Measurements from ENCODE around the gene MXI1.

The MXI1 gene

DNA sequence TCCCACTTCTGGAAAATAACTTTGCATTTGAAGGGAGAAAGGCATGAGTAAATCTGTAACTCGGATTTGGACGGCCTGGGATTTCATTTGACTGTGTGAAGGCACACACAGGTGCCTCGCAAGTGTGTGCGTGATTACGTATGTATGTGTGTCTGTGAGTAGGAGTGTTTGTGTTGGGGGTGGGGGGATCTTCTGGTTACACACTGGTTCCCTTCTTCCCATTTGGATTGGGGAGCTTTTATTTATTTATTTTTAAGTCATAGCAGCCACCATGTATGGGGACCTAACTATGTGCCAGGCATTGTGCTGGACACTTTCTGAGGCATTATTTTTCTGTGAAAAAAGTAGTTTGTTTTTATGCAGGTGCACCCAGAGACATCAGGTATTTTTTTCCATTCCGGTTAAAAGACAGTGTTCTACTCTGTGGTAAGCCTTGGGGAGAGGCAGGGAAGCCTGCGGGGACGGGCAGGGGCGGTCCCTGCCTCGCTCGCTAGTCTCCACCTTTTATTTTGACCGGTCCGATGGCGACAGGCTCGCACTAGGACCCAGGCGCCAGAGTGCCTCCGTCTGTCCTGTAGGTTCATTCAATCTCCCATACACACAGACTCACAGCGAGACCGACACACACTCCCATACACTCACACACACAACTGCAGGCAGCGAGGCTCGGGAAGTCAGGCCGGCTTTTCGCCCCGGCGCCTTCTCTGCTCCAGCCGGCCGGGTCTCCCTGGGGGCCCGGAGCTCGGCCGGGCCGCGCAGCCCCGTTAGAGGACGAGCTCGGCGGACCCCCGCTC lies at the start of gene MXI1:
Gene MXI1, plus strand, starts transcription at position 595 of the 794 bp plus-strand sequence. CDS start 204 bp downstream, outside the sequence.
- DNase-seq, result peak; percentile 16

DNA sequence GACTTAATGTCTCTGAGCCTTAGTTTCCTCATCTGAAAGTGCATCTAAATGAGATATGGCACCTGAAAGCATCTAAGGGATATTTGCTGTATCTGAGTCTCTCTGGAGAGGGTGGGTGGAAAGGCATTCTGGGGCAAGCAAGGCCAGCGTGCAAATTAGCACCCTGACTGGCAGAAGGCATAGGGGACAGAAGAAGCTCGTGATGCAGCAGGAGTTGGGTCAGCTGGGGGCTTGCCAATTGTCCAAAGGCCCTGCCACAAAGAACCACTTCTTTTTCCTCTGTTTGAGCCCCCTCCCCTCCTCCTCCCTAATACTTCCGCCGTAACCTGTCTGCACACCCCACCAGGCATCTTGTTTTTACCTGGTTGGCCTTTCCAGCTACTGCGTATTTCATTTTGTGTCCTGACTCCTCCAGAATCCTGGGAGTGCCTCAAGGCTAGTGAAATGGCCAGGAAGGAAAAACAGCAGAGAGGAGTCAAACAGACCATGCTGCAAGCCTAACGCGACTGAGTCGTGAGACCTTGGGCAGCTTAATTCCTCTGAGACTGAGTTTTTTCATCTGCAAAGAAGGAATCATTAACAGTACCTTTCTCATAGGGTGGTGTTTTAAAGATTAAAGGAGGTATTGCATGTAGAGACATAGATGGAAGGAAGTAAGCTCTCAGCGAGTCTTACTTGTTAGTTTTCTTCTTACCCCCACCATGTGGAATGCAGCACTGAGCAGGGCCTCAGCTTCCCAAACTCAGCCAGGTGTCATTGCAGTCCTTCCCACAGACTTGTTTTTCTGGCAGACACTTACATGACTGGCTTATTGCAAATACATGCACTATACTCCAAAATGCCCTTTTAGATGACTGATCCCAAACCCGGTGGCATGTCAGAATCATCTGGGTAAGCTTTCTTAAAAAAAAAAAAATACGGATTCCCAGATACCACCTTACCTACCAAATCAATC lies 49.1 kb upstream of the MXI1 start:
- no peak for DNase-seq

DNA sequence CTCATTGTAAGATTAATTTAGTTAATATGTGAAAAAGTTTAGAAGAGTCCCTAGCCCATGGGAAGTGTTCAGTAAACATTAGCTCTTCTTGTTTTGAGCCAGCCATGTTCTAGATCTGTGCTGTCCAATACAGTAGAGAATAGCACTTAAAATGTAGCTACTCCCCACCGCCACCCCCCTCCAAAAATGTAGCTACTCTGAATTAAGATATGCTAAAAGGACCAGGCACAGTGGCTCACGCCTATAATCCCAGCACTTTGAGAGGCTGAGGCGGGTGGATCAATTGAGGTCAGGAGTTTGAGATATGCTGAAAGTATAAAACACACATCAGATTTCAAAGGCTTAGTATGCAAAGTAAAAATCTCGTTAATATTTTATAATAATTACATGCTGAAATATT lies 47.3 kb upstream of the MXI1 start:
- DNase-seq, result no peak

DNA sequence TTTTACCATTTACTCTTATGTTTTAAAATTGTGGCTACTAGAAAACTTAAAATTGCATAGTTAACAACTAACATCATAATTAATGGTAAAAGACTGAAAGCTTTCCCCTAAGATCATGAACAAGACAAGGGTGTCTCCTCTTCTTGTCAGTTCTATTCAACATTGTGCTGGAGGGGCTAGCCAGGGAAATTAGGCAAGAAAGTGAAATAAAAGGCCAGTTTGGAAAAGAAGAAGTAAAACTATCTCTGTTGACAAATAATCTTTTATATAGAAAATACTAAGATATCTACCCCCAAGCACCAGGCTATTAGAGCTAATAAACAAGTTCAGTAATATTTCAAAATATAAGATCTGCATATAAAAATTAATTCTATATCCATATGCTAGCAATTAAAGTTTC lies 46.9 kb upstream of the MXI1 start:
- no peak for DNase-seq

DNA sequence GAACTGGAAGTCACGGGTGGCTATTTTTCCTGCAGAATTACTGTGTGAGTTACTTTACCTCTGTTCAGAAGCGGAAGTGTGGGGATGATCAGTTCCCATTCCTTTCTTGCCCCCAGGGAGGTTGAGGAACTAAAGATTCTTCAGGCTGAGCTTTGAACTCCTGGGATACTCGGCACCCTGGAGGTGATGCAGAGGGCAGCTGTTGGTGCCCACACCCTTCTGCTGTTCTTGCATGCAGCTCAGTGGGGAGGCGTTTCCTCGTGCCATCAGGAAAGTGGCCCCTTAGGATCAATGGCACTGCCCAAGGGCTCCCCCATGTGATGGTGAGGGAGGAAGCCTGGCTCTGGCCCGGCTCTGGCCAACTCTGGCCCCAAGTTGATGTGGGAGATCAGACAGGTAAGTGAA lies 44.7 kb upstream of the MXI1 start:
- DNase-seq, result no peak

DNA sequence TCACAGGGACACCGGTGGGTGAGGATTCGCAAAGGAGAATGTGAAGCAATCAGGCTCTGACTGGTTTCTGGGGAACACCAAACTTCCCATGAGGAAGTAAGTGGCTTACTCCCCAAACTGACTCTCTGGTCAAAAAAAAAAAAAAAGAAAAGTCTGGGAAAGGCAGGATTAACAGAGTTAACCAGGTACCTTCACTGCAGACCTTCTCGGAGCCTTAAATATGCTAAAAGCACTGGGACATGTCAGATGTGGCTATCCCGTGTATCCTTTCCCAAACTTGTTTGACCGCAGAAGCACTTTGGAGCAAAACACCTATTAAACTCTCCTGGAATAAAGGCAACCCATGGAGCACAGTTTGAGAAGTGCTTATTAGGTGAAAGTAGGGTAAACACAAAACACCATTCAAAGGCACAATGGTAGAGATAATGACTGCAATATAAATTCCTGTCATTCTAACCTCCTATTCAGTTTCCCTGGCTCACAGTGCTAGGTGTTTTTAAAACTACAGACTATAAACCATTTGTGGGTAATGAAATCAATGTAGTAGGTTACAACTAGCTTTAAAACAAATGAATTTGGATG lies 44.1 kb upstream of the MXI1 start:
- peak; percentile 32 for DNase-seq

DNA sequence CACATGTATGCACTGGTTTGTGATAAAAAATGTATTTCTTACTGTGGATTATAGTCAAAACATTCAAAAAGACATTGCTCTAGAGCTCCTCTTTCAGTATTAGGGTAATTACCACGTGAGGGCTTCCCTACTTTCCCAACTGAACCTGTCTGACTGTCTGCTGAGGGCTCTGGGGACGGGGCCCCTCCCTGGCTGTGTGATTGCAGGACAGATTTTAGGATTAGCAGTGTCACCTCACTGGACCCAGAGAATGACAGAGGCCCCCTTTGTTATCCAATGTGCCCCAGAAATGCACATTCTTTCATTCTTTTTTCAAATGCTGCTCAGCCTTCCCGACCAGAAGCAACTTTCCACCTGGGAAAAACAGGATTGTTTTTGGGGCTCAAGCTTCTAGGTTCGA lies 43.6 kb upstream of the MXI1 start:
- DNase-seq, result no peak

DNA sequence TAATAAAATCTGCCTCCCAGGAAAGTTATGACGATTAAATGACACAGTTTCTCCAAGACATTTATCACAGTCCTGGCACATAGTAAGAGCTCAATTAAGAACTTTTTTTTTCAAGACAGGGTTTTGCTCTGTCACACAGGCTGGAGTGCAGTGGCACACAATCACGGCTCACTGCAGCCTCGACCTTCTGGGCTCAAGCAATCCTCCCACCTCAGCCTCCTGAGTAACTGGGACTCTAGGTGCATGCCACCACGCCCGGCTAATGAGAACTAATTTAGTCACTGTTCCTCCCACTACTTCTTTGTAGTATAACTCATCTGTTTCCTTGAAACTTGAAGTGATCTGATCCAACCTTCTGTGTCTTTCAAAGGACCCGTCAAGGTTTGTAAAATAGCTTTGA lies 42.2 kb upstream of the MXI1 start:
- no peak for DNase-seq

DNA sequence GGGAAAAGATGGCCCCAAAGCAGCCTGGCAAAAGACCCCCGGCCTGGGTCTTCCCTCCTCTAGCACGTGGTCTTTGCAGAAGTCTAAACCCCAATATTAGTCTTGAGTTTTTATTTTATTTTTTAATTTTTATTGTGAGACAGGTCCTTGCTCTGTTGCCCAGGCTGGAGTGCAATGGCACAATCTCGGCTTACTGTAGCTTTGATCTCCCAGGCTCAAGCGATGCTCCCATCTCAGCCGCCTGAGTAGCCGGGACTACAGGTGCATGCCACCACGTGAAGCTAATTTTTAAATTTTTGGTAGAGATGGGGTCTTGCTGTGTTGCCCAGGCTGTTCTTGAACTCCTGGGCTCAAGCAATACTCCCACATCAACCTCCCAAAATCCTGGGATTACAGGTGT lies 40.3 kb upstream of the MXI1 start:
- DNase-seq, result no peak

DNA sequence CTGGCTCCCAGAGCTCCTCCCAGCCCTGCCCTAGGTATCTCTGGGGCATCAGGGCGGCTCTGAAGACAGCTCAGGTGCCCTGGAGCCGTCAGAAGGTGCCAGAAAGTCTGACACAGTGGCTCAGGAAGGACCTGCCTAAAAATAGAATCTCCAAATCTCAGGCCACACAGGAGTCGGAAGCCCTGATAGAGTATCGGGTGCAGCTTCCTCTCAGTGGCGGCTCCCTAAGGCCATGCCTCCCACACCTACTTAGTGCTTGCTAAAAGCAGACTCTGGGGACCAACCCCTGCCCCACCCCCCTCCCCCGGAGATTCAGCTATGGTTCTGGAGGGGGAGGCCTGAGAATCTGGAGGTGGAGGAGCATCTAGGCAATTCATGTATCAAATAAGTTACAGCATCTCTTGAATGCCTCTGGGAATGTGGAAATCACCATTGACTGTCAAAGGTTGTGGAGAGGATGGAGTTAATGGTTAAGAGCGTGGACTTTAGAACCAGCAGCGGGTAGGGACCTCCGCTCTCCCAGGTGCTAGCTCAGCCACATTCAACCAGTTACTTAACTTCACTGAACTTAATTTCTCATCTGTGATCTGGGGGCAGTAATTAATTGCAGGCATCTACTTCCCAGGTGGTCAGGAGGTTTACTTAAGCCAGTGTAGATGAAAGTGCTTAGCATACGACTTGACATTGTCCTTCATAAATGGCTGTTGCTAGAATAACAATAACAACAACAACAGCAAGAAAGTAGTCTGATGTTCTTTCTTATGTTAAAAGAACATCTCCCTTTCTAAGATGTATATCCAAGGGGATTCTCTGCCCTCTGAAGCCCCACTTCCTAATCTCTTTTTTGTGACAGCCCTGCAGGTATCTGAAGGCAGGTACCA lies 38.6 kb upstream of the MXI1 start:
- no peak for DNase-seq

DNA sequence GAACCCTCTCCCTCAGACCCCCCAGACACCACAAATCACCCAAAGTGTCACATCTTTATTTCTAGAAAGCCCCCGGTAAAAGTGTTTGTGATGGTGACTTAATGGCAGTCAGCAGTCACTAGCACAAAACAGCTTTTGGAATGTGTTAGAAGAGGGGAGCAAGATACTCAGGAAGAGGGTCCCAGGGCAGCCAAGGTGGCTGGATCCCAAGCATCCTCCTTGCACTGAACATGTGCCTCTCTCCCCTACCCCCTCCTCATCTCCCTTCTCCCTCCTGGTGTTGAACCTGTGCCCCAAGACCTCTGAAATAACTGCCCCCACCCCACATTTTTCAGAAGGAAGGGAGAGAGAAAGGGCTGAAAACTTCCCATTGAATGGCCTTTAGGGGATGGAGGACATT lies 37.8 kb upstream of the MXI1 start:
- DNase-seq, result no peak

DNA sequence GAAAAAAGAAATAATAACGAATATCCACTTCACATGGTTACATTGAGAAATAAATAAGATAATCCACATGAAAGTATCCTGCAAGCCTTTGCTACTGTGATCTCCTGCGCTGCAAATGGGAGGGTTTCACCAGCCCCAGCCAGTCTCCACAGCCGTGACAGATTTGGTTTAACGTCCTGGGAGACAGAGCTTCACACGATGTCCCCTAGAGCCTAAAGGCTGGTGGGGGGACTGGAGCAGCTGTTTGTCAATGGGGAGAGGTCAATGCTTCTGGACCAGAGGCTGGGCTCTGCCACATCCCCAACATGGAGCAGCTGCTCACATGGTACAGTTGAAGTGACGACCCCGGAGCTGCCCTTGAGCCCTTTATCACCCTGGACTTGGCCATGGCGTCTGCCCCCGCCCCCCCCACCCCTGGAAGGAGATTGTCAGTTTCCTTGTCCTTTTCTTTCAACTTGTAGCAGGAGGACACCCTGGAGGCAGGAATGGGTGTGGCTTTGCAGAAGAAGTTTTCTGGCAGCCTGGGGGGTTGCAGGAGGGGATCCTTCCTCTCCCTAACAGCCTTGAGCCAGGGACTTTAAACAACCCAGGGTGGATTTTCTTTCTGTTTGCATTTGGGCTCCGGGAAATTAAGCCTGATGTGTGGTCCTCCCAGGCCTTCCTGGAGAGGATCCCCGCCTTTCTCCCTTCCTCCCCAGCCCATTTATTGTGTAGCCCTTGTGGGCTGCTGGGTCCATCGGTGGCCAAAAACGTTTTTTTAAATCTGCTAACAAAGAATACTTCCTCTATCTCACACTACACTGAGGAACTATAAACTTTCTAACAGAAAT lies 37.0 kb upstream of the MXI1 start:
- no peak for DNase-seq

DNA sequence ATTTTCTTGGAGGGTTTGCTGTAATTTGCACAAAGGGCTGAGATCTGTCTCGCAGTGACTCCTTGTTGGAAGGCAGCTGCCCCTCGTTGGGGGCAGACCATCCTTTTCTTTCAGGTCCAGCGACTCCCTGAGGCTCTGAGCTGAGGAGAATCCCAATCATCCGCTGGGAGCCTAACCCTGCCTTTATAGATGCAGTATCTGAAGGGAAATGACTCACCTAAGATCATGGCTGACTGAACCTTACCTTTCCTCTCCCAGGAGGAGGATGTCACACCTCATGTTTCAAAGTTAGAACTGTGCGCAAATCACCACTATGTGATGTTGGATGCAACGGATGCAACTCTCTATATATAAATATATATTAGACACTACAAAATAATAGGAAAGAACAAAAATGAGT lies 36.4 kb upstream of the MXI1 start:
- no peak for DNase-seq

DNA sequence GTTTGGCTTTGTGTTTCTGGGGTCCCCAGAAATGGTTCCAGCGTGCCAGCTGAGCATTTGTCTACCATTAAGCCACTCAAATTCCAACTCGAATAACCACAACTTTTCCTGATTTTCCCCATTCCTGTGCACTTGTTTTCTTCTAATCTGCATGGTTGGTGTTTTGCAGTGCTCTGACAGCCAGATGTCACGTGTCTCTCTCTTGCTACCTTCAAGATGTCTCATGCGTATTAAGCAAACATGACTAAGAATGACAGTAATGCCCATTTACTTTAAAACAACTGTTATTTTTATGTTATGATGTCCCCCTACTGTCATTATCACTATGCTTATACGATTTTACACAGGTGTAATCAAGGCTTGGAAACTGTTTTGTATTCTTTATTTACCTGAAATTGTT lies 35.2 kb upstream of the MXI1 start:
- no peak for DNase-seq

DNA sequence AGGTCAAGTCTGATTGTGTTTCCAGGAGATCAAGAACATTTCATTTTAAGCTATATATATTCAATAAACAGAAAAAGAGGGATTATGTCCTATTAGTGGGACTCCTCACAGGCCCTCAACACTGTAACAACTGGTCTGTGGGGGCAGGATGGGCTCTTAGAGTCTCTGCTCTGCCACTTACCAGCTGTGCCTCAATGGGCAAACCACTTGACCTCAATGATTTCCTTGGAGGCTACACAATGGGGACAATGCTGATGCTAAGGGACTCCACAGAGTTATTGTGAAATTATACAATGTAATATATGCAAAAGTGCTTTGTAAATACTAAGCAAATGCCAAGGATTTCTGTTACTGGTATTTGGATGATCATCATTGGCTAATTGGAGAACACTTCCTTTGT lies 33.2 kb upstream of the MXI1 start:
- no peak for DNase-seq

DNA sequence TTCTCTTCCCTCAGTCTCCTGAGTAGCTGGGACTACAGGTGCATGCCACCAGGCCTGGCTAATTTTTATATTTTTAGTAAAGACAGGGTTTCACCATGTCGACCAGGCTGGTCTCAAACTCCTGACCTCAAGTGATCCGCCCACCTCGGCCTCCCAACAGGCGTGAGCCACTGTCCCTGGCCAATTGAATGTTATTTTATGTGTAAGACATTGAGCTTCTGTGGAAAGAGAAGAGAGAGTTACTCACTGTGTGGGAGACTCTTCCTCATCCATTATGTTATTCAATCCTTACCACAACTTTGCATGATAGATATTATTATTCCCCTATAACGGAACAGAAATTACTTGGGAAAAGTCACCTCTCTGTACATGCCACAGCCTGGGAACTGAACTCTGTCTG lies 32.6 kb upstream of the MXI1 start:
- DNase-seq, result no peak

DNA sequence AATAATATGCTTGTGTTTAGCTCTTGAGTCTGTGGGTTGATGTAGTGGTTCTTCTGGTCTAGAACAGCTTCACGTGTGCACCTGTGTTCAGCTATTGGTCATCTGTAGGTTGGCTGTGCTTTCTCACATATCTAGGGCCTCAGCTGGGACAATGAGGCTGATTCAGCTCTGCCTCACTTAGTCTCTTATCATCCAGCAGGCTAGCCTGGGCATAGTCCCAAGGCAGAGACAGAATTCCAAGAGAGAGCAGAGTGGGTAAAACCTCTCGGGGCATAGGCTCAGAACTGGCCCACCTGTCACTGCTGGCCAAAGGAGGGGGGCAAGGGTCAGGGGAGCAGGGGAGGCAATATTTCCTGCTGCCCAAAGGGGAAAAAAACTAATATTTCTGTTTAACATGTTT lies 32.0 kb upstream of the MXI1 start:
- DNase-seq, result no peak

DNA sequence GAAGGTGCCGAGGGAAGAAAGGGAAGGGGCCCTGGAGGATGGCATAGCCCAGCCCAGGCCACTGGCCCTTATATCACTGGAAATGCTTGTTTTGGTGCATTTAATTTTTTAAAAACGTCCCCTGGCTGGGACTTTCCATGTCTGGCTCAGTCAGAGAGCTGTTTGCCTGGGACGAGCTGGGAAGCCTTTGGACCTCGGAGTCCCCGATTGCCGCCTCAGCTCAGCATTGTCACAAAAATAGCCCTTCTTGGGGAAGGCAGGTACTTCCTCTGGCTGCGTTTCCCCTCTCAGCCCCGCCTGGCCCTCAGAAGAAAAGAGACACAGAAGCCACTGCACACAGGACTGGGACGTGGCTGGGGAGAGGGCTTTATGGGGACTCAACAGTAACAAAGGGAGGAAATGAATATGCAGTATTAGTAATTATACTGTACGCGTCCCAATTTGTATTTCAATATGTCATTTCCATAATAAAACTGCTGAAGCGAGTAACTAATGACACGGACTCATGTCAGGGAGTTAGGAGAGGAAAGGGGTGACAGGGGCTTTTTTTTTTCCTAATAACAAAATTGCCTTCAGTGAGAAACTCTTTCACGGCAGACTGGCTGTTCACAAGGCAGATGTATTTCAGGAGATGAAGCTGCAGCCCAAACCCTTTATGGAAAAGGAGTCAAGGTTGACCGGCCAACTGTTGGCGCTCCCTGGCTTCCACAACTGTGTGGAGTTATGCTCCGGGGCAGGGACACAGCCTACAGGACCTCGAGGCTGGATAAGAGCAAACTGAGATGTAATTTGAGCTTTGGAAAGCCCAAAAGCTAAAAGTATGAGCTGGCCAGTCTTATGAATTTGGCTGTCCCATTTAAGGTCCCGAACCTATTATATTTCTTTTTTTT lies 31.0 kb upstream of the MXI1 start:
- no peak for DNase-seq

DNA sequence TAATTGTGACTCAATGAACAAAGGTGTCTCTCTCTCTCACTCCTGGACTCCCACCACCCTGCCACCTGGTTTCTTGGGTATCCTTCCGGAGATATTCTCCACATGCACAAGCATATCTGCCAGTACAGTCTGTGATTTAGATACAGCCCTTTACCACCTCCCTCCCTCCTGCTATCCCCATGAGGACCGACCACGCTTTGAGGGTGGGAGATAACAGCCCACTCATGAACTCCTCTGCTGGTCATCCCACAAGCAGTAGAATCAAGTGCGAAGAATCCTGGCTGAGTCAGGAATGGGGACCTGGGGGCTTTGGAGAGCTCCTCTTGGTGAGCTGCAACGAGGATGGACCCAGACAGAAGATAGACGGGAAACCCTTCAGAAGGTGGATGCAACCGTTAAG lies 28.2 kb upstream of the MXI1 start:
- DNase-seq, result no peak

DNA sequence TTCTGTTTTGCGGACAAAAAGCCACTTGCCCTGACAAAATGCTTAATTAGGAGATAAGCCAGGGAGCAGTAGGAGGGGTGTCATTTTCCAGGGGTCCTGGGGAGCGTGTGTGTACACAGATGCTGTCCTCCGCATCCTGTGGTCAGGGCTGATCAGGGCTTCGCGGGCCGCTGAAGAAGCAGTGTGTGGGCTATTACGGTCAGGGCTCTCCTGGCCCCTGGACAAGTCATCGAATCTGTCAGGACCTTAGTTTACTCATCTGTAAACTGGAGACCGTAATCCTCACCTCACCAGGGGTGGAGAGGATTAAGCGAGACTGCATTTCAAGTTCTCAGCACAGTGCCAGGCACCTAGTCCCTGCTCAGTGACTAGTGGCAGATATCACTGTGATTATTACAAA lies 26.0 kb upstream of the MXI1 start:
- no peak for DNase-seq

DNA sequence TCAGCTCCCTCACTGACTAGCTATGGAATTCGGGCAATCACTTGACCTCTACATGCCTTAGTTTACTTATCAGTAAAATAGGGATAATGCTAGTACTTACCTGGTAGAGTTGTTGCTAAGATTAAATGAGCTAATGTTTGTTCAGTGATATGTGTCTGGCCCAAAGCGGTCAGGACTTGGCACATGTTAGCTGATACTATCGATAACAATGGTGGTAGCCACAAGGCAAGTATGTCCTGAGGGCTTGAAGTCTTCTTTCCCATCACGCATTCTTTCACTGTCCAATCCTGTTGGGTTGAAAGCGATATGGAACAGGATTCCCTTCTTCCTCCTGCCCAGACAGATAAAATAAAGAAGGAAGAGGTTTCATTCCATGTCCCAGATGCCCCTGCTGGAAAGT lies 25.5 kb upstream of the MXI1 start:
- no peak for DNase-seq

Measured in NCI-H2227 treated with DMSO at 0.1 percent for 48 hours (cell line).